HUES48 (cell line): ENCODE results near the gene KHSRP.

Experiments used
- H3K27ac ChIP-seq: one replicate; pipeline ENCODE4 v1.7.0; 2013; ENCODE audit warnings: low read depth, low read length, inconsistent platforms
- H3K27me3 ChIP-seq: 2 replicates; pipeline ENCODE4 v1.6.1; 2013; ENCODE audit warnings: mild to moderate bottlenecking, low read length; ENCODE audit not compliant: control insufficient read depth, insufficient read depth
- H3K36me3 ChIP-seq: 2 replicates; pipeline ENCODE4 v1.6.1; 2013; ENCODE audit warnings: low read length; ENCODE audit not compliant: control insufficient read depth, insufficient read depth
- H3K4me1 ChIP-seq: 2 replicates; pipeline ENCODE4 v1.6.1; 2013; ENCODE audit warnings: mild to moderate bottlenecking, low read length; ENCODE audit not compliant: control insufficient read depth, insufficient read depth
- H3K4me3 ChIP-seq: 2 replicates; pipeline ENCODE4 v1.5.1; 2013; ENCODE audit warnings: mild to moderate bottlenecking, low read depth, low read length
- H3K9ac ChIP-seq: 2 replicates; pipeline ENCODE4 v1.6.1; 2013; ENCODE audit warnings: mild to moderate bottlenecking, low read depth, low read length, moderate library complexity
- H3K9me3 ChIP-seq: 2 replicates; pipeline ENCODE4 v1.6.1; 2013; ENCODE audit warnings: low read length; ENCODE audit not compliant: control insufficient read depth, insufficient read depth

KHSRP gene, protein sequence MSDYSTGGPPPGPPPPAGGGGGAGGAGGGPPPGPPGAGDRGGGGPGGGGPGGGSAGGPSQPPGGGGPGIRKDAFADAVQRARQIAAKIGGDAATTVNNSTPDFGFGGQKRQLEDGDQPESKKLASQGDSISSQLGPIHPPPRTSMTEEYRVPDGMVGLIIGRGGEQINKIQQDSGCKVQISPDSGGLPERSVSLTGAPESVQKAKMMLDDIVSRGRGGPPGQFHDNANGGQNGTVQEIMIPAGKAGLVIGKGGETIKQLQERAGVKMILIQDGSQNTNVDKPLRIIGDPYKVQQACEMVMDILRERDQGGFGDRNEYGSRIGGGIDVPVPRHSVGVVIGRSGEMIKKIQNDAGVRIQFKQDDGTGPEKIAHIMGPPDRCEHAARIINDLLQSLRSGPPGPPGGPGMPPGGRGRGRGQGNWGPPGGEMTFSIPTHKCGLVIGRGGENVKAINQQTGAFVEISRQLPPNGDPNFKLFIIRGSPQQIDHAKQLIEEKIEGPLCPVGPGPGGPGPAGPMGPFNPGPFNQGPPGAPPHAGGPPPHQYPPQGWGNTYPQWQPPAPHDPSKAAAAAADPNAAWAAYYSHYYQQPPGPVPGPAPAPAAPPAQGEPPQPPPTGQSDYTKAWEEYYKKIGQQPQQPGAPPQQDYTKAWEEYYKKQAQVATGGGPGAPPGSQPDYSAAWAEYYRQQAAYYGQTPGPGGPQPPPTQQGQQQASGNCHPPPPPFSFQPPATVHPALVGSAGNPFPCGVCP

GRCh38 chr19:6424195-6424938 lies at the start of gene KHSRP:
Gene KHSRP (minus strand): TSS chr19:6424811. CDS start chr19:6424701, 110 bp downstream.
- Histone ChIP-seq H3K27ac (peak within 1 kb of the TSS; percentile 79), H3K27me3 (peaks cover 1% of the 10 kb centered on the region), H3K4me1 (no peaks in the 10 kb centered on the region), H3K4me3 (peak within 1 kb of the TSS; percentile 91), H3K9ac (peak within 1 kb of the TSS; percentile 65), H3K9me3 (peaks cover 4% of the 10 kb centered on the region; the same call in 1 of the 2 replicates), H3K36me3 (peaks cover 35% of the 10 kb centered on the region)

DNA sequence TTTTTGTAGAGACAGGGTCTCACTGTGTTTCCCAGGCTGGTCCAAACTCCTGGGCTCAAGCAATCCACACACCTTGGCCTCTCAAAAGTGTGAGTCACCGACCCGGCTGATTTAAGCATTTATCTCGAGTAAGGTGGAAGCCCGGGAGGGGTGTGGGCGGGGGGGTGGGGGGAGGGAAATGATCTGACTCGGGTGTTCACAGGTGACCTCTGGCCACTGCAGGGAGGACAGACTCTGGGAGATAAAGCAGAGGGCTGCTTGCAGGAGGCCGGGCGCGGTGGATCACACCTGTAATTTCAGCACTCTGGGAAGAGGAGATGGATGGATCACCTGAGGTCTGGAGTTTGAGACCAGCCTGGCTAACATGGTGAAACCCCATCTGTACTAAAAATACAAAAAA lies 49.0 kb upstream of the KHSRP start:
- Histone ChIP-seq H3K4me3 (no peak overlapping the region), H3K27me3 (peaks cover 15% of the 10 kb centered on the region), H3K27ac (no peak overlapping the region), H3K9ac (no peak overlapping the region), H3K4me1 (no peaks in the 10 kb centered on the region; the same call in 1 of the 2 replicates), H3K9me3 (no peaks in the 10 kb centered on the region), H3K36me3 (no peaks in the 10 kb centered on the region)

GRCh38 chr19:6472713-6473112 lies 48.1 kb upstream of the KHSRP start:
- Histone ChIP-seq H3K4me3 (no peak overlapping the region), H3K27me3 (peaks cover 15% of the 10 kb centered on the region), H3K36me3 (no peaks in the 10 kb centered on the region), H3K27ac (no peak overlapping the region), H3K4me1 (no peaks in the 10 kb centered on the region; the same call in 1 of the 2 replicates), H3K9me3 (no peaks in the 10 kb centered on the region), H3K9ac (no peak overlapping the region)

DNA sequence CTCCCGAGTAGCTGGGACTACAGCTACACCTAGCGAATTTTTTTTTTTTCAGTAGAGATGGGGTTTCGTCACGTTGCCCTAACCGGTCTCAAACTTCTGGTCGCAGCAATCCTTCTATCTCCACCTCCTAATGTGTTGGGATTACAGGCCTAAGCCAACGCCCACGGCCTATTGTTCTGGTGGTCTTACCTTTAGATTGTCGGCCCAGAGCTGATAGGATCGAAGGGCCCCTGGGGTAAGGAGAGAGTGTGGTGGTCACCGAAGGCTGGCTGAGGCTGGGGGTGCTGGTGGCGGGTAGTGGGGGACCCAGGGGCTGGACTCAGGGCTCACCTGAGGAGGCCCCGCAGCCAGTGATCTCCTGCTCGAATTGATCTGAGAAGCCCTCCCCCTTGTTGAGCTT lies 46.5 kb upstream of the KHSRP start:
- Histone ChIP-seq H3K36me3 (peaks cover 13% of the 10 kb centered on the region), H3K9me3 (no peaks in the 10 kb centered on the region), H3K4me3 (no peak overlapping the region), H3K4me1 (no peaks in the 10 kb centered on the region; the same call in 1 of the 2 replicates), H3K9ac (no peak overlapping the region), H3K27ac (peak overlapping the region; percentile 20), H3K27me3 (peaks cover 15% of the 10 kb centered on the region)

GRCh38 chr19:6470173-6470572 lies 45.6 kb upstream of the KHSRP start:
- peaks cover 15% of the 10 kb centered on the region for H3K36me3 ChIP-seq
- peaks cover 10% of the 10 kb centered on the region for H3K27me3 ChIP-seq
- H3K27ac ChIP-seq, result no peak overlapping the region
- no peak overlapping the region for H3K4me3 ChIP-seq
- H3K9ac ChIP-seq, result no peak overlapping the region
- H3K4me1 ChIP-seq, result peaks cover 2% of the 10 kb centered on the region; the same call in 1 of the 2 replicates
- no peaks in the 10 kb centered on the region for H3K9me3 ChIP-seq

DNA sequence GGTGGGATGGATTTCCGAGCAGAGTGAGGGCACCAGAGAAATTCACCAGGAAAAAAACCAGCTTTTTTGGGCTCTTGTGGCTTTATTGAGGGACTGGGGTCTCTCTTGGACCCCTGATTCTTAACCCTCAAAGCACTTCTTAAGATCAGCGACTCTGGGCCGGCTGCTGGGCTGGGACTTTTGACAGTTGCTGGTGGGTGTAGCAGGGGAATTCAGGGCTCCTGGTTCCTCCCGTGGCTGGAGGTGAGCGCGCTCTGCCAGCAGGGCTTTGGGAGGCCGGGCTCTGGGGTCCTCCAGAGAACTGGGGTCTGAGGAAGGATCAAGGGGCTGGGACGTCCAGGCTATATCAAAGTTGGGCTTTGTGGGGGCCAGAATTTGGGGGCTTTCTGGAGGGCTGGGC lies 42.8 kb upstream of the KHSRP start:
- H3K9ac ChIP-seq, result no peak overlapping the region
- H3K27me3 ChIP-seq, result peaks cover 2% of the 10 kb centered on the region; the same call in 1 of the 2 replicates
- no peaks in the 10 kb centered on the region for H3K9me3 ChIP-seq
- peaks cover 15% of the 10 kb centered on the region for H3K36me3 ChIP-seq
- H3K4me1 ChIP-seq, result peaks cover 7% of the 10 kb centered on the region; the same call in 1 of the 2 replicates
- no peak overlapping the region for H3K27ac ChIP-seq
- no peak overlapping the region for H3K4me3 ChIP-seq

DNA sequence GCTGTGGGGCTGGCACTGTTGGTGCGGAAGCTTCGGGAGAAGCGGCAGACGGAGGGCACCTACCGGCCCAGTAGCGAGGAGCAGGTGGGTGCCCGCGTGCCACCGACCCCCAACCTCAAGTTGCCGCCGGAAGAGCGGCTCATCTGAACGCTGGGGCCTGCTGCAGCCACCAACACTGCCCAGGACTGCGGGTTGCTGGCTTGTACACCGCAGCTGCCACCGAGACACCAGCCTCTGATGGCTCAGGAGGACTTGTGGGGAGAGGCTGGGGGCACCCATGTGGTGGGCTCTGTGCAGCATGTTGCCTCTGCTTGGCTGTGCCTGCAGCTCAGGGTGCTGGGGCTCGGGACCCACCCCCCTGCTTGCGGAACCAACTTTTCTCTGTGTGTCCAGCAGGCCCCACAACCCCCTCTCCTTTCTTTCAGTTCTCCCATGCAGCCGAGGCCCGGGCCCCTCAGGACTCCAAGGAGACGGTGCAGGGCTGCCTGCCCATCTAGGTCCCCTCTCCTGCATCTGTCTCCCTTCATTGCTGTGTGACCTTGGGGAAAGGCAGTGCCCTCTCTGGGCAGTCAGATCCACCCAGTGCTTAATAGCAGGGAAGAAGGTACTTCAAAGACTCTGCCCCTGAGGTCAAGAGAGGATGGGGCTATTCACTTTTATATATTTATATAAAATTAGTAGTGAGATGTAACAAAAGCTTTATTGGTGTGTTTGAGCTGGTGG lies 42.1 kb upstream of the KHSRP start:
- H3K4me1 ChIP-seq, result peaks cover 7% of the 10 kb centered on the region; the same call in 1 of the 2 replicates
- H3K9ac ChIP-seq, result no peak overlapping the region
- no peak overlapping the region for H3K27ac ChIP-seq
- no peaks in the 10 kb centered on the region for H3K9me3 ChIP-seq
- H3K4me3 ChIP-seq, result no peak overlapping the region
- H3K27me3 ChIP-seq, result peaks cover 4% of the 10 kb centered on the region; the same call in 1 of the 2 replicates
- H3K36me3 ChIP-seq, result peaks cover 15% of the 10 kb centered on the region

DNA sequence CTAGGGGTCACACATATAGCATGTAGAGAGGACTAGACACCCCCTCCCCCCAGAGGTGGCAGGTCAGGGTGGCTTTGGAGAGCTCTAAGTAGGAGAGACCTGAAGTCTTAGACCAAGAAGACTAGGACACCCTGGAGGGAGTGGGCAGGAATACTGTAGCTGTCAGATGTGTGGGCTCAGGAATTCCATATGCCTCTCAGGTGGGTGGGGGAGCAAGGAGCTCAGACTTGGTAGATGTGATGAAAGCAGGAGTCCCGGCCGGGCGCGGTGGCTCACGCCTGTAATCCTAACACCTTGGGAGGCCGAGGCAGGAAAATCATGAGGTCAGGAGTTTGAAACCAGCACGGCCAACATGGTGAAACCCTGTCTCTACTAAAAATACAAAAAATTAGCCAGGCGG lies 41.1 kb upstream of the KHSRP start:
- Histone ChIP-seq H3K4me3 (0 out of 2 replicates have a peak overlapping the region, but pooled peaks have one; percentile 79), H3K27me3 (peaks cover 4% of the 10 kb centered on the region; the same call in 1 of the 2 replicates), H3K27ac (no peak overlapping the region), H3K9ac (no peak overlapping the region), H3K9me3 (no peaks in the 10 kb centered on the region), H3K4me1 (0 out of 2 replicates have a peak, but pooled peaks cover 7% of the 10 kb centered on the region), H3K36me3 (peaks cover 15% of the 10 kb centered on the region)

DNA sequence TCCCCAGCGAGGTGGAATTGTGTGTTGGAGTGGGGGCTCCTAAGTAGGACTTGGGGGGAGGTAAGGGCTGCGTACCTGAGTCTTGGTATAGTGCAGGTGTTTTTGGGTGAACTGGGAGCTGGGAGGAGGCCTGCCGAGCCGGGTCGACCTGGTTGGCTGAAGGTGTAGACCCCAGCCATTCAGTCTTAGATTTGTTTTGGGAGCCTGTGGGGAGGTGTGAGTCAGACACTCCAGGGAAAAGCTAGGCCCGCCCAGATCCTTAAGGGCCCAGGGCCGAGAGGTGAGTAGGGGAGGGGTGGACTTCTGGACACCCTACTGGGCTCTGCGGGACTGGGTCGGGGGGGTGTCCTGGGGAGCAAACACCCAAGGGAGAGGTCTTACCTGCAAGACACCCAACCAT lies 40.4 kb upstream of the KHSRP start:
- H3K4me1 ChIP-seq, result 0 out of 2 replicates have a peak, but pooled peaks cover 7% of the 10 kb centered on the region
- peaks cover 15% of the 10 kb centered on the region for H3K36me3 ChIP-seq
- H3K4me3 ChIP-seq, result peak overlapping the region; percentile 79
- H3K27ac ChIP-seq, result peak overlapping the region; percentile 59
- no peaks in the 10 kb centered on the region for H3K9me3 ChIP-seq
- H3K27me3 ChIP-seq, result peaks cover 4% of the 10 kb centered on the region; the same call in 1 of the 2 replicates
- H3K9ac ChIP-seq, result peak overlapping the region; percentile 35; the same call in 1 of the 2 replicates
